ENCODE results near the gene BEGAIN.

- TF ChIP-seq, protein P1, sequence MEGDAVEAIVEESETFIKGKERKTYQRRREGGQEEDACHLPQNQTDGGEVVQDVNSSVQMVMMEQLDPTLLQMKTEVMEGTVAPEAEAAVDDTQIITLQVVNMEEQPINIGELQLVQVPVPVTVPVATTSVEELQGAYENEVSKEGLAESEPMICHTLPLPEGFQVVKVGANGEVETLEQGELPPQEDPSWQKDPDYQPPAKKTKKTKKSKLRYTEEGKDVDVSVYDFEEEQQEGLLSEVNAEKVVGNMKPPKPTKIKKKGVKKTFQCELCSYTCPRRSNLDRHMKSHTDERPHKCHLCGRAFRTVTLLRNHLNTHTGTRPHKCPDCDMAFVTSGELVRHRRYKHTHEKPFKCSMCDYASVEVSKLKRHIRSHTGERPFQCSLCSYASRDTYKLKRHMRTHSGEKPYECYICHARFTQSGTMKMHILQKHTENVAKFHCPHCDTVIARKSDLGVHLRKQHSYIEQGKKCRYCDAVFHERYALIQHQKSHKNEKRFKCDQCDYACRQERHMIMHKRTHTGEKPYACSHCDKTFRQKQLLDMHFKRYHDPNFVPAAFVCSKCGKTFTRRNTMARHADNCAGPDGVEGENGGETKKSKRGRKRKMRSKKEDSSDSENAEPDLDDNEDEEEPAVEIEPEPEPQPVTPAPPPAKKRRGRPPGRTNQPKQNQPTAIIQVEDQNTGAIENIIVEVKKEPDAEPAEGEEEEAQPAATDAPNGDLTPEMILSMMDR (IDR thresholded peaks at IDR 0.05; ENCODE audit: borderline replicate concordance, extremely low read depth, low read length, poor library complexity, severe bottlenecking), result no peak
- no peak for TF ChIP-seq EZH2 (IDR thresholded peaks at IDR 0.05; ENCODE audit: borderline replicate concordance, low read depth, low read length, severe bottlenecking)
These were observed 23.4 kb upstream of the BEGAIN start for GRCh38 chr14:100610511-100611217.

Measured in DND-41 (cell line).